A549 (cell line): ENCODE measurements around the gene ABHD1. TPM values are rescaled to one million over a fixed set of nuclear protein-coding genes. Genes with fewer than 3 reads are reported as not detected.

Source experiments
- ATAC-seq, 2 experiments: fragments of 200-7000 bp in 1 of 2; fragments of >200 bp in 1 of 2; cut with Nextera tagmentation in 1 of 2; cut with Tn5 transposase in 1 of 2; 3 replicates each; pipeline versions ENCODE4 v1.8.0 to v1.9.1; 2018 to 2020; ENCODE audit warnings: mild to moderate bottlenecking in 1 of 2, moderate library complexity in 1 of 2
- CTCF ChIA-PET: fragments of 300-600 bp; sonication (Branson Sonifier 250); formaldehyde crosslinking; extraction: SDS; loops from one replicate; lab custom pipeline; 2021; ENCODE audit warnings: antibody characterized with exemption, inconsistent platforms; lab: Yijun Ruan, JAX
- POLR2A ChIA-PET: fragments of 350-600 bp; formaldehyde crosslinking; extraction: SDS; loops from one replicate; lab custom pipeline; 2021; ENCODE audit warnings: antibody characterized with exemption, inconsistent platforms; lab: Yijun Ruan, JAX
- DNase-seq, 2 experiments: peaks; one replicate each; pipeline versions ENCODE4 v3.0.0 to v3.0.0-alpha.2; 2011 to 2016; ENCODE audit warnings: low read depth in 1 of 2, low spot score in 1 of 2
- FAIRE-seq: peaks from 2 replicates; lab custom pipeline; 2011; peaks lifted over from hg19 to GRCh38; lab: Jason Lieb, UNC
- H3K27ac ChIP-seq, 2 experiments: fragments of >200 bp; sonication (Bioruptor Twin); formaldehyde crosslinking; 3 replicates each; pipeline ENCODE4 v1.5.1; 2016 to 2017
- H3K4me1 ChIP-seq: fragments of >200 bp; sonication (Bioruptor Twin); formaldehyde crosslinking; 3 replicates; pipeline ENCODE4 v1.6.1; 2016
- H3K4me2 ChIP-seq: fragments of >200 bp; sonication (Bioruptor Twin); formaldehyde crosslinking; 3 replicates; pipeline ENCODE4 v1.6.1; 2016
- H3K4me3 ChIP-seq: fragments of >200 bp; sonication (Bioruptor Twin); formaldehyde crosslinking; 3 replicates; pipeline ENCODE4 v1.5.1; 2016
- H3K9me3 ChIP-seq: fragments of >200 bp; sonication (Bioruptor Twin); formaldehyde crosslinking; 3 replicates; pipeline ENCODE4 v1.6.1; 2016
- ATOH8 ChIP-seq: fragments of 250-450 bp; sonication (Bioruptor Pico); IDR thresholded peaks from 2 replicates; pipeline ENCODE4 v1.5.0; 2020; ENCODE audit warnings: low read depth, mild to moderate bottlenecking, moderate library complexity
- BCL3 ChIP-seq: fragments of >200 bp; sonication (Bioruptor Twin); formaldehyde crosslinking; IDR thresholded peaks from 3 replicates; pipeline ENCODE4 v1.6.1; 2016
- CEBPB ChIP-seq, 2 experiments: fragments of >200 bp in 1 of 2; sonication (Bioruptor Twin) in 1 of 2; formaldehyde crosslinking in 1 of 2; IDR thresholded peaks; 2 replicates each; pipeline ENCODE4 v1.6.1; 2012 to 2016
- E2F6 ChIP-seq: IDR thresholded peaks from 2 replicates; pipeline ENCODE4 v1.6.1; 2012; ENCODE audit warnings: low read depth, borderline replicate concordance
- EP300 ChIP-seq, 2 experiments: fragments of >200 bp; sonication (Bioruptor Twin); formaldehyde crosslinking; IDR thresholded peaks; 2 replicates in 1 of 2; 3 replicates in 1 of 2; pipeline ENCODE4 v1.6.1; 2016 to 2017
- ESRRA ChIP-seq: fragments of 150-350 bp; IDR thresholded peaks from 2 replicates; pipeline ENCODE4 v1.6.1; 2014; ENCODE audit warnings: mild to moderate bottlenecking, low read length, borderline replicate concordance
- HMGXB4 ChIP-seq: fragments of 250-450 bp; sonication (Bioruptor Pico); IDR thresholded peaks from 2 replicates; pipeline ENCODE4 v1.5.0; 2021; ENCODE audit warnings: mild to moderate bottlenecking, moderate library complexity, borderline replicate concordance
- HOXB13 ChIP-seq: fragments of 250-450 bp; sonication (Bioruptor Pico); IDR thresholded peaks from 2 replicates; pipeline ENCODE4 v1.5.0; 2020; ENCODE audit warnings: low read depth, mild to moderate bottlenecking, moderate library complexity
- JUN ChIP-seq, 2 experiments: fragments of >200 bp; sonication (Bioruptor Twin); formaldehyde crosslinking; IDR thresholded peaks; 2 replicates in 1 of 2; 3 replicates in 1 of 2; pipeline ENCODE4 v1.6.1; 2016 to 2017
- KDM1A ChIP-seq: fragments of 200-600 bp; sonication (generic); IDR thresholded peaks from 2 replicates; pipeline ENCODE4 v1.6.1; 2016; ENCODE audit warnings: low read depth, mild to moderate bottlenecking
- MYC ChIP-seq: IDR thresholded peaks from 2 replicates; pipeline ENCODE4 v1.6.1; 2012; ENCODE audit warnings: mild to moderate bottlenecking, inconsistent platforms, low read length, improper control_type of control experiment, borderline replicate concordance
- NPAS2 ChIP-seq: fragments of 250-450 bp; sonication (Bioruptor Pico); IDR thresholded peaks from 2 replicates; pipeline ENCODE4 v1.8.0; 2022; ENCODE audit warnings: mild to moderate bottlenecking, moderate library complexity, borderline replicate concordance
- RARB ChIP-seq: fragments of 250-450 bp; sonication (Bioruptor Pico); IDR thresholded peaks from 2 replicates; pipeline ENCODE4 v1.8.0; 2021; ENCODE audit warnings: mild to moderate bottlenecking, moderate library complexity
- REST ChIP-seq: fragments of 200-600 bp; sonication (generic); IDR thresholded peaks from 2 replicates; pipeline ENCODE4 v1.6.1; 2016; ENCODE audit warnings: antibody characterized with exemption, mild to moderate bottlenecking, moderate library complexity
- SMC3 ChIP-seq: fragments of >200 bp; sonication (Bioruptor Twin); formaldehyde crosslinking; IDR thresholded peaks from 3 replicates; pipeline ENCODE4 v1.6.1; 2018; ENCODE audit warnings: inconsistent platforms
- TP53 ChIP-seq: fragments of 250-450 bp; sonication (Bioruptor Pico); IDR thresholded peaks from 2 replicates; pipeline ENCODE4 v1.5.0; 2021; ENCODE audit warnings: mild to moderate bottlenecking, moderate library complexity
- ZC3H11A ChIP-seq: fragments of 450-650 bp; IDR thresholded peaks from 2 replicates; pipeline ENCODE4 v1.6.1; 2014; ENCODE audit warnings: antibody characterized with exemption, mild to moderate bottlenecking
- ZSCAN20 ChIP-seq: fragments of 250-450 bp; sonication (Bioruptor Pico); IDR thresholded peaks from 2 replicates; pipeline ENCODE4 v1.8.0; 2022; ENCODE audit warnings: mild to moderate bottlenecking, moderate library complexity
- WGBS: methylation state at CpG from one replicate; pipeline ENCODE4 v1.1.6; 2017; ENCODE audit errors: missing lambda C conversion rate; 5-methylcytosine and 5-hydroxymethylcytosine counted together
- polyA plus RNA-seq, 4 experiments: library from polyadenylated mRNA; depleted of rRNA in 3 of 4; stranded (reverse); fragments of >200 nt; fragmentation: RNase III in 1 of 4; extraction: RNeasy Plus Mini Kit Qiagen cat#74134 plus additional on column Dnase treatment in 1 of 4; gene quantifications; 2 replicates in 3 of 4; 3 replicates in 1 of 4; pipeline ENCODE4 v1.2.3, GENCODE V29; 2011 to 2017

ABHD1 gene
- polyA plus RNA-seq, 2 of the 4 experiments (the other 2 are of a cell fraction) = 0.96 to 1.9 TPM

GRCh38 chr2:27099334-27099955 is 24.2 kb upstream of the ABHD1 start:
- ATAC-seq (no peak), FAIRE-seq (no peak), DNase-seq (no peak)
- H3K4me2 ChIP-seq = no peak overlapping the region
- no peak overlapping the region for H3K4me3 ChIP-seq
- no peak overlapping the region for H3K27ac ChIP-seq
- peaks cover 6% of the 10 kb centered on the region; the same call in 2 of the 3 replicates for H3K4me1 ChIP-seq
- 88% methylated on average over 19 of the region's 19 CpGs for WGBS
- H3K9me3 ChIP-seq = no peaks in the 10 kb centered on the region
- no peak for TF ChIP-seq HMGXB4 (CRISPR knock-in tag)
- TF ChIP-seq E2F6 = no peak
- no peak for TF ChIP-seq REST
- no peak for TF ChIP-seq BCL3
- no peak for TF ChIP-seq MYC
- TF ChIP-seq RARB = no peak
- no peak for TF ChIP-seq KDM1A
- TF ChIP-seq NPAS2 (CRISPR knock-in tag) = no peak
- no peak for TF ChIP-seq HOXB13 (CRISPR knock-in tag)
- no peak for TF ChIP-seq ATOH8 (CRISPR knock-in tag)
- no peak for TF ChIP-seq CEBPB (IDR thresholded peaks at IDR 0.05)
- no peak for TF ChIP-seq SMC3
- no peak for TF ChIP-seq EP300 (IDR thresholded peaks at IDR 0.05)
- TF ChIP-seq ZSCAN20 = no peak
- no peak for TF ChIP-seq ZC3H11A
- no peak for TF ChIP-seq TP53 (CRISPR knock-in tag)
- no peak for TF ChIP-seq JUN (IDR thresholded peaks at IDR 0.05)
- TF ChIP-seq ESRRA = no peak
- CTCF ChIA-PET = interaction anchor here (0.8 to 12.0 kb wide), 34 partner anchors 9 to 271 kb away, joined by 3 to 197 read pairs (median 4); partner anchors contain the start of genes EMILIN1, KHK, SLC30A3 and TRIM54
- POLR2A ChIA-PET = interaction anchor here (1.0 kb wide), 2 partner anchors 14 to 92 kb away, joined by 3 to 4 read pairs; no protein-coding TSS in a partner anchor
